Left colon (tissue), 2 donors: ENCODE results near the gene TAF6L. TPM values are rescaled to one million over a fixed set of nuclear protein-coding genes. Genes with fewer than 3 reads are reported as not detected.
"Not testable (repeated sequence)": the region's sequence is repeated elsewhere in the genome, so short reads cannot be mapped to it uniquely, and the experiment has no call there.

ENCODE experiments used
- ATAC-seq: fragments of 200-7000 bp; cut with Tn5 transposase; one replicate; pipeline ENCODE4 v1.9.1; 2020; ENCODE audit warnings: mild to moderate bottlenecking, moderate library complexity
- DNase-seq, 2 donors: peaks; one replicate each; pipeline ENCODE4 v3.0.0-alpha.2; 2020
- intact Hi-C, 2 donors: fragments of 100-400 bp; cut with DNase I in 1 of 2; cut with micrococcal nuclease in 1 of 2; formaldehyde crosslinking; loops; one replicate each; pipeline versions ENCODE4 v1.11.2 to v1.14.0; 2022; cut with DNase I, micrococcal nuclease
- total RNA-seq, 2 donors: library from RNA; stranded (reverse); fragmentation: NEBNext Ultra II Directional; extraction: Animal tissue kit (Norgen Biotek cat#: 25700); gene quantifications; one replicate each; pipeline ENCODE4 v1.2.1, GENCODE V29; 2021
- donor health status: DM: no; HTN: no; CAD: no.
- donor health status: DM: yes; HTN: yes; CAD: no.

TAF6L gene
- total RNA-seq, 2 donors from 2014 or later = 16.9 to 18.3 TPM

DNA sequence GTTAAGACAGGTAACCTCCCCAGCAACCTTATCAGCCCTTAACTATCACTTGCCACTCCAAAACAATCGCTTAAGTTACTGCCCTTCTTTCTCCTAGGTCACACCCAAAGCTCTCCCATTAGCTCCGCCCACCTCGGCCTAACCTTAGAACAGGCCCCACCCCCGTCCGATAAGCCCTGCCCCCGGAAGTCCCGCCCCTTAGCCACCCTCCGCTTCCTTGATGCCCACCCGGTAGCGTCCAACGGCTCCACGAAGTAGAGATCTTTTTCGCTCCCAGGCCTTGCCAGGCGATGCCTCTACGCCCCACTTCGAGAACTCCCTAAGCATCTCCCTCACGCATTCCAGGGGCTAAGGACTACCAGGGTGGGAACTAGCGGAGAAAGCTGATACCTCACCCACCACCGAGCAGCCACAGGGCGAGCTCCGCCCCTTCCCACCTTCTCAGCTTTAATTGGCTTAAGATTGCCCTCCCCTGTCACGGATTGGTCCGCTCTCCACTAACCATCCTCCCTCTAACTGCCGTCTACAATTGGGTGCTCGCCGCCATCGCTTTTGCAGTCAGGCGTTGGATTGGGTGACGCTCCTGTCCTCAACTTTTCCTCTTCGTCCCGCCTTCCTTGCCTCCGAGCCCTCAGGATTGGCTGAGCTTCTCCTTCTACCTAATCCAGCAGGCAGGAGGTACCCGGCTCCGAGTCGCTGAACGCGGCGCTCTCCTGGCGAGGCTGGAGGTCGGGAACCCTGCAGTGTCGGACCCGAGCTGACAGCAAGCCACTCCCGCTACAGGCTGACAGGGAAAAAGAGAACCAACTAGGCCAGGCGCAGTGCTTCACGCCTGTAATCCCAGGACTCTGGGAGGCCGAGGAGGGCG lies 17.2 kb upstream of the TAF6L start, which contains the start of gene ZBTB3:
ZBTB3 (minus strand) TSS at position 425 of the 868 bp plus-strand sequence. CDS start 496 bp downstream, outside the sequence.
- intact Hi-C loops = no loop called here

DNA sequence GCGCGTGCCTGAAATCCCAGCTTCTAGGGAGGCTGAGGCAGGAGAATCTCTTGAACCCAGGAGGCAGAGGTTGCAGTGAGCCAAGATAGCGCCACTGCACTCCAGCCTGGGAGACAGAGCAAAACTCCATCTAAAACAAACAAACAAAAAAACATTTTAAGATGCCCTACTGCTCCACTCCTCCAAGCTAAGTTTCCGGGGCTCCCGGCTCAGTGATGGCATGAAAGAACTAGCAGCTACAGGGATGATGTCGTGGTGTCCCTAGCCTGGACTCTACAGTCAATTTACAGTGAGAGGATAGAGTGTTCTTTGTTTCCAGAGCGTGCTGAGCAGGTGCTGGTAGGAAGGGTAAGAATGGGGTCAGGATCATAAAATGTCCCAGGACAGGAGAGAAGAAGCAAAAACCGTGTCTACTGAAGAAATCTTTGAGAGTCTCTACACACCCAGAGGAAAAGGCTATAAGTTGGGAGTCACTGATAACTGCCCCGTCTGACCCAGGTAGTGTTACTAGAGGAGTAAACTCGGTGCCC lies 16.0 kb upstream of the TAF6L start:
- ATAC-seq (no peak), DNase-seq (no peak)
- intact Hi-C loops = no loop called here

More for the DNA sequence above, 17.2 kb upstream of the TAF6L start, which contains the start of gene ZBTB3:
- DNase-seq (peak; percentile 98 to 99), ATAC-seq (peak; percentile 91)

DNA sequence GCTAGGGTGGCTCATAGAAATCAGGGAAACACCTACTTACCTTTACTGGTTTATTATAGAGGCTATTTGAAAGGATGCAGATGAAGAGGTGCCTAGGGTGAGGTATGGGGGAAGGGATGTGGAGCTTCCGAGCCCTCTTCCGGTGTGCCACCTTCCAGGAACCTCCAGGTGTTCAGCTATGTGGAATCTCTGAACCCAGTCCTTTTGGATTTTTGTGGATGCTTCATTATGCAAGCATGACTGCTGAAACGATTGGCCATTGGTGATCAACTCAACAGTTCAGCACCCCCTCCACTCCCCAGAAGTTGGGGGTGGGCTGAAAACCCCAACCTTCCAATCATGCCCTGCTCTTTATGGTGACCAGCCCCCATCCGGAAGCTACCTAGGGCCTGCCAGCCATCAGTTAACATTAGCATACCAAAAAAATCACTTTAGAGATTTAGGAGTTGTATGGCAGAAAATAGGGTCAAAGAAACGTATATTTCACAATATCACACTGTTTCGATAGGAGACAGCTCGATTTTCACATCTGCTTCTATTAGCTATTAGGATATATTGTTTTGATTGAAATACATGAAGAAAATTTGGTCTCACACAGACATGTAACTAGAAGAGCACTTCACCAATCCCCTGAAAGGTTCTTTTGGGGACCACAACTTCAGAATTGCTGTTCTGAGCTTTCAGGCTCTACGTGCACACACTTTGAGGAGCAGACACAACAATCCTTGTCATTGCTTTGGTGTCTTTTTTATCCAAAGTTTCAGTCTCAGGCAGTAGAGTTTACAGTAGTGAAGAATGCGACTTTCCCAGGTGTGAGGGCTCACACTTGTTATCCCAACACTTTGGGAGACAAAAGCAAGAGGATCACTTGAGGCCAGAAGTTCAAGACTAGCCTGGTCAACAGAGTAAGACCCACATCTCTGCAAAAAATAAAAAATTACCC lies 13.1 kb upstream of the TAF6L start:
- ATAC-seq (no peak), DNase-seq (no peak)
- intact Hi-C loops = no loop called here

DNA sequence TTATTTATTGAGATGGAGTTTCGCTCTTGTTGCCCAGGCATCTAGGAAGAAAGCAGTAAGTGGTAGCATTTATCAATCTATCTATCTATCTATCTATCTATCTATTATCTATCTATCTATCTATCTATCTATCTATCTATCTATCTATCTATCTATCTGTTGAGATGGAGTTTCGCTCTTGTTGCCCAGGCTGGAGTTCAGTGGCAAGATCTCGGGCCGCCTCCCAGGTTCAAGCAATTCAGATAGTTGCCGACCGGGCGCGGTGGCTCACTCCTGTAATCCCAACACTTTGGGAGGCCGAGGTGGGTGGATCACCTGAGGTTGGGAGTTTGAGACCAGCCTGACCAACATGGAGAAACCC lies 10.3 kb upstream of the TAF6L start:
- intact Hi-C loops, ATAC-seq: not testable (repeated sequence)
- DNase-seq = peak in 1 of 2 donors; percentile 35

DNA sequence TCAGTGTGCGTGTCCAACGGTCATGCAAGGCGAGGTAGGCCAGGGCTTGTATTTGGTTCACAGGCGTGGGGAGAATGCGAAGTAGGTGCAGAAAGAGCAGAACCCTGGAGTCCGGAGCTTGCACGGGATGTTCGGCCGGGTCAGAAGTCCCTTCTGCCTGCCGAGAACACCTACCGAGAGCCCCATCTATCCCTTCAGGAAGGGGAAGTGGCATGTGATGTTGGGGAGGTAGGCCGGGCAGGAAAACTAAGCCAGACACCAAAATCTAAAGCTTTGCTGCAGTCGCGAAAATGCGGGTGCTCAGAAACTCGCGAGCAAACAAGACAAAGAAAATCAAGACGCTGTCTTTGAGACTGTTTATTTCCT lies 435 bp upstream of the TAF6L start:
- peak in 1 of 2 donors; percentile 34 for DNase-seq
- peak; percentile 11 for ATAC-seq
- intact Hi-C loops = no loop called here

DNA sequence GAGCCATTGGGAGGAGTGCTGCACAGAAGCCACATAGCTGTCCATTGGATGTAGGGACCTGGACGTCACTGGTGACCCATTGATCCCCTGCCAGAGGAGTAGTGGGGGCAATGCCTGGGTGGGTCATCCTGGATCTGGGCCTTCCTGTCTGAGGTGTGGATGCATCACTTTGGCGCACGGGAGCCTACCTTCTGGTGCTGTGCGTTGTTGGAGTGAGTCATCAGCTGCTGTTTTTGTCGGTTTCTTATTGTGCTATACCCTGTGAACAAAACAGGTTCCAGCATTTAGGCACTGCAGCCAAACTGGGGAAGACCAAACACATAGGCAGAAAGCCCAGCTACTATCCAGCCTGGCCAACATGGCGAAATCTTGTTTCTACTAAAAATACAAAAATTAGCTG lies 3.2 kb downstream of the TAF6L start:
- DNase-seq (no peak), ATAC-seq (no peak)
- intact Hi-C loops = no loop called here

DNA sequence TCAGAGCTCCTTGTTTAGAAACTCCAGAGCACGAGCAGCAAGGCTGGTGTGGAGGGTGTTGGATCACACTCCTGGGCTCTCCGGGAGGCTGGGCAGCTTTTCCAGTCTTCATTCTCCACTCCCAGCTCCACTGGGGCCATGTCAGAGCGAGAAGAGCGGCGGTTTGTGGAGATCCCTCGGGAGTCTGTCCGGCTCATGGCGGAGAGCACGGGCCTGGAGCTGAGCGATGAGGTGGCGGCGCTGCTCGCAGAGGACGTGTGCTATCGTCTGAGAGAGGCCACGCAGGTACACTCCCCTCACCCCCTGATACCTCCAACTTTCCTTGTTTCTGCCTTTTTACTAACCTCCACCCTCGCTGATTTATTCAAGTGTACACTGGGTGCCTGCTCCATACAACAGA lies 4.5 kb downstream of the TAF6L start:
- ATAC-seq = no peak
- no peak for DNase-seq

DNA sequence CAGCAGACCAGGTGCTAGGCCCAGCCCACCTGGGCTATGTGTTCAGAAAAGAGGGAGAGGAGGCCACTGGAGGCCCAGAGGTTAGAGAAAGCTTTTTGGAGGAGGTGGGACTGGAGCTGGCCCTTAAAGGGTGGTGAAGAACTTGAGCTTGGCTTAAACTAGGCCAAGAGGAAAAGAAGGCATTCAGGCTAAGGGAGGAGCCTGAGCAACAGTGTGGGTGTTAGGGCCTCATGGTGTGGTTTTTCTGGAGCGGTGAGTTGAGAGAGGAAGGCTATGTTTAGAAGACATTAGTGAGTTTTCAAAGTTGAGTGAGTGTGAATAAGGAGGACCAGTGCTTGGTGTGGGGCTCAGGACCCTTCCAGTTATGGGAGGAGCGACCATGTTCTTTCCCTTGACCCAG lies 6.2 kb downstream of the TAF6L start:
- no peak for ATAC-seq
- intact Hi-C loops = no loop called here
- no peak for DNase-seq

More for the DNA sequence above, 4.5 kb downstream of the TAF6L start:
- intact Hi-C loops = no loop called here

DNA sequence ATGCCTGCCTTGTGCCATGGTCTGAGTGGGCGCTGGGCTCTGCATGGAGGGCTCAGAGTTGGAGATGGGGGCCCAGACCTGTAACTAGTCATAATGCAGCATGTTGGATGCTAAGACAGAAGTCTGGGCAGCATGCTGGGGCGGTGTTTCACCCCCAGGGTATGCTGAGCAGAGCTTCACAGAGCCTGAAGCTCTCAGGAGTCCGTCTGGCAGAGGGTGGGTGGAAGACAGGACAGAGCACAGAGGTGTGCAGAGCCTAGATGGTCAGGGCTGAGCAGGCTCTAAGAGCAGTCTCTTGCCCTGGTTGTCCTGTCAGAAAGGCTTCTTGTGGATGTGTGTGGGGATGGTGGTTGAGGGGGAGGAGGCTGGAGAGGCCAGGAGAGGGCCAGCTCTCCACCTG lies 7.2 kb downstream of the TAF6L start:
- no peak for ATAC-seq
- intact Hi-C loops = no loop called here
- DNase-seq = no peak

DNA sequence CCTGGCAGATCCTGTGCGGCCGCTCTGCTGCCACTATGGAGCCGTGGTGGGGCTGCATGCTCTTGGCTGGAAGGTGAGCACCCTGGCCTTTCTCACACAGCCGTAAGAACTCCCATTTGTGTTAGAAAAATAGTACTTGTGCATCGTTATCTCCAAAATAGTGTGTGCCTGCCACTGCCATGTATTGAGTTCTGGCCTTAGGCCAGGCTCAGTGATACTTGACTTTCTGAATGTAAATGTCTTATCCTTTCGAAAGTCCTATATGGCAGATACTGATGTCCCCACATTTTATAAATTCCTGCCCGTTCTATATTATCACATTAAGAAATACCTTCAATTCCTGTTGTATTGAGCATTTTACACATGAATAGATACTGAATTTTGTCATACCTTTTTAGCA lies 11.6 kb downstream of the TAF6L start:
- no peak for ATAC-seq
- intact Hi-C loops = no loop called here
- DNase-seq = no peak

DNA sequence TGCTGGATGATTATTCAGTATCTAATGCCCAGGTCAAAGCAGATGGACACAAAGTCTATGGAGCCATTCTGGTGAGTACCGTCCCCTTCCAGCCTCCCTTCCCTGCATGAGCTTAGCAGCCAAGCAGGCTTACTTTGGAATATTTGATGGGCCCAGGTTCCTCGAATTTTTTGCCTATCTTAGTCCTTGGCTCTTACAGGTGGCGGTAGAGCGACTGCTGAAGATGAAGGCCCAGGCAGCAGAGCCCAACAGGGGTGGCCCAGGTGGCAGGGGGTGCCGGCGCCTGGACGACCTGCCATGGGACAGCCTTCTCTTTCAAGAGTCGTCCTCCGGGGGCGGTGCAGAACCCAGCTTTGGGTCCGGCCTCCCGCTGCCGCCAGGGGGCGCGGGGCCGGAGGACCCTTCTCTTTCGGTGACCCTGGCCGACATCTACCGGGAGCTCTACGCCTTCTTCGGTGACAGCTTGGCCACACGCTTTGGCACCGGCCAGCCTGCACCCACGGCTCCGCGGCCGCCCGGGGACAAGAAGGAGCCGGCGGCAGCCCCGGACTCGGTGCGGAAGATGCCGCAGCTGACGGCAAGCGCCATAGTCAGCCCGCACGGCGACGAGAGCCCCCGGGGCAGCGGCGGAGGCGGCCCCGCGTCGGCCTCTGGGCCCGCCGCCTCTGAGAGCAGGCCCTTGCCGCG lies 15.3 kb downstream of the TAF6L start:
- intact Hi-C loops = loop anchor here in 1 of 2 donors (5.0 kb wide), 1 partner anchor 76 kb away; no protein-coding TSS in a partner anchor
- peak; percentile 66 for ATAC-seq

DNA sequence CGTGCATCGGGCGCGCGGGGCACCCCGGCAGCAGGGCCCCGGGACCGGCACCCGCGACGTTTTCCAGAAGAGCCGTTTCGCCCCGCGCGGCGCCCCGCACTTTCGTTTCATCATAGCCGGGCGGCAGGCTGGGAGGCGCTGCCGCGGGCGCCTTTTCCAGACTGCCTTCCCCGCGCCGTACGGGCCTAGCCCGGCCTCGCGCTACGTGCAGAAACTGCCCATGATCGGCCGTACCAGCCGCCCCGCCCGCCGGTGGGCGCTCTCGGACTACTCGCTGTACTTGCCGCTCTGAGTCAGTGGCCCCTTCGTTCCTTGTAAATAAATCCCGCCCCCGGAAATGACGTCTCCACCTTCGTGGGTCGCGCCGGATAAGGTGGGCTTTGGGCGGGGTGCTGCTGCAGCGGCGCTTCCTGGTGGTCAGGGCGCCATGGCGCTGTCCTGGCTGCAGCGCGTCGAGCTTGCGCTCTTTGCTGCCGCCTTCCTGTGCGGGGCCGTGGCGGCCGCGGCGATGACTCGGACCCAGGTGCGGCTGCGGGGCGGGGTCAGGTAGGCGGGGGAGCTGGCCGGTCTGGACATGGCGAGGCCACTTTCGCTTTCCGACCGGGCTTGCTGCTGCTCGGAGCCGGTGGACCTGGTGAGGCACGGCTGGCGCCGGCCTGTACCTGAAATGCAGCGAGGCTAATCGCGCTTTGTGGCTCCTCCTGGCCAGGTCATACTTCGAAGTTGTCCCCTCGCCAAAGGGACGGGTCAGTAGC lies 16.0 kb downstream of the TAF6L start, which contains the start of gene TMEM179B:
TMEM179B (plus strand) TSS at position 398 of the 755 bp plus-strand sequence; CDS start at position 428, 30 bp downstream.
- DNase-seq (peak; percentile 99 to 100), ATAC-seq (peak; percentile 79)
- intact Hi-C loops = loop anchor here in 1 of 2 donors (5.0 kb wide), 1 partner anchor 75 kb away; no protein-coding TSS in a partner anchor

More for the DNA sequence above, 15.3 kb downstream of the TAF6L start:
- DNase-seq = peak; percentile 84 to 92

DNA sequence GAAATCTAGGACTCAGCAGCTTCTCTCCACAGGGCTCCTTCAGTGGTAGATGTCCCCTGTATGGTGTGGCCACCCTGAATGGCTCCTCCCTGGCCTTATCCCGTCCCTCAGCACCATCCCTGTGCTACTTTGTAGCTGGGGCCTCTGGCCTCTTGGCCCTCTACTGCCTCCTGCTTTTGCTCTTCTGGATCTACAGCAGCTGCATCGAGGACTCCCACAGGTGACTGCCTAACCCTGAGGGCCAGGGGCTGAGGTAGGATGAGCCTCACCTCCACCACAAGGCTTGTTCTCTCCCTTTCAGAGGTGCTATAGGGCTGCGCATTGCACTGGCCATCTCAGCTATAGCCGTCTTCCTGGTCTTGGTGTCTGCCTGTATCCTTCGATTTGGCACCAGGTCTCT lies 17.8 kb downstream of the TAF6L start:
- intact Hi-C loops = loop anchor here in 1 of 2 donors (5.0 kb wide), 1 partner anchor 73 kb away; no protein-coding TSS in a partner anchor
- ATAC-seq (no peak), DNase-seq (no peak)

DNA sequence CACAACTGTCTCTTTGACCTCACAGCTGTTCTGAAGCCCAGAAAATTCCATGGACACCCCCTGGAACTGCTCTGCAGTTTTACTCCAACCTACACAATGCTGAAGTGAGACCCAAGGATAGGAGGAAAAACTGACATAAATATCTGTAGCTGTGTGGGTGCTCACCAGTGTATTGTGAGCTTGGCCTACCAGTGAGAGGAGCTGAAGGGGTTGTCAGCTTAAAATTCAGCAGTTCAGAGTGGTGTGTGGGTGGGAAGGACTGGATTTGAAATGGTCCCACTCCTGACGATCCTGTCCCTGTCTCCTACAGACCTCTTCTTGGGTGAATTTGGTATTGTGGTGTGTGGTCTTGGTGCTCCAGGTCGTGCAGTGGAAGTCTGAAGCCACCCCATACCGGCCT lies 18.4 kb downstream of the TAF6L start:
- ATAC-seq (no peak), DNase-seq (no peak)
- intact Hi-C loops = loop anchor here in 1 of 2 donors (5.0 kb wide), 1 partner anchor 73 kb away; no protein-coding TSS in a partner anchor

DNA sequence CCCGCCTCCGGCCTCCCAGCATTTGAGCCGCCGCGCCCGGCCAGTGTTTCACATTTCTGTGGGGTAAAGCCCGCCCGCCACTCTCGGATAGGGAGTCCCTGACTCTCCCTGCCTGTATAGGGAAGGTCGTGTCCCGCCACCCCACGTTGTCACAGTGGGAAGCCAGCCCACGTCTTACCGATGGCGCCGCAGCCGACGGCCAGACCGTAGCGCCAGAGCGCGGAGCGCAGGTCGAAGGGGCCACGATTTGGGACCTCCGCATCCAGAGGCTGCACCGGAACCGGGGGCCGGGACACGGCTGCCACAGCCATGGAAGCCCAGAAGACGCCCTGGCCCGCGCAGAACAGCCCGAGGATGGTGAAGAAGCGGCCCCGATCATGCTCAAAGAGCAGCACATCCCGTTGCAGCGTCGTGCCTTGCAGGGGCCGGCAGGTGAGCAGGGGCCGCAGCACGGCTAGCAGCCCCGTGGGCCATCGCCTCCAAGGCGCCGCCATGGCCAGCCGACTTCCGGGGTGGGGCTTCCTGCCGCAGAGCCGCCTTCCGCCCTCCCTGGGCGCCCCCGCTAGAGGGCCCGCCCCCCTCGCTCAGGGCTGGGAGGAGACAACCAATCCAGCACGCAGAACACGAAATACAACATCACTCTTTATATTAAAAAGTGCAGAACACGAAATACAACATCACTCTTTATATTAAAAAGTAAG lies 20.5 kb downstream of the TAF6L start, which contains the start of gene TMEM223:
TMEM223 (minus strand) TSS at position 506 of the 701 bp plus-strand sequence; CDS start at position 494, 12 bp downstream.
- DNase-seq (peak; percentile 85 to 92), ATAC-seq (peak; percentile 78)
- intact Hi-C loops = no loop called here

DNA sequence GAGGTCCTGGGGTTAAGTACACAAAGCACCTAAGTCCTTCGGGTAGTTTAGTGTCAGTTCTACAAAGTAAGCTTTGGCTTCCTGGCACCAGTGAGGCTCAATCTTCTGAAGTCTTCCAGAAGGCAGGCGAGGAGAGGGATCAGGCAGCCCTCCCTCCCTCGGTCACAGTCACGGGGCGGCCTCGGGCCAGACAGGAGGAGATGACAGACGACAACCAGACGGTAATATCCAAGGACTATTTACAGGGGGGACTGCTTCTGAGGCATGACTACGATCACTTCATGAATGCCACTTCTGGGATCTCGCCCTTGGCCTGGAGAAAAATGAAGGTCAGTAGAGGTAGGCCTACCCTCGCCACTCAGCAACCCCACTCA lies 21.0 kb downstream of the TAF6L start:
- peak in 1 of 2 donors; percentile 32 for DNase-seq
- no peak for ATAC-seq
- intact Hi-C loops = no loop called here

DNA sequence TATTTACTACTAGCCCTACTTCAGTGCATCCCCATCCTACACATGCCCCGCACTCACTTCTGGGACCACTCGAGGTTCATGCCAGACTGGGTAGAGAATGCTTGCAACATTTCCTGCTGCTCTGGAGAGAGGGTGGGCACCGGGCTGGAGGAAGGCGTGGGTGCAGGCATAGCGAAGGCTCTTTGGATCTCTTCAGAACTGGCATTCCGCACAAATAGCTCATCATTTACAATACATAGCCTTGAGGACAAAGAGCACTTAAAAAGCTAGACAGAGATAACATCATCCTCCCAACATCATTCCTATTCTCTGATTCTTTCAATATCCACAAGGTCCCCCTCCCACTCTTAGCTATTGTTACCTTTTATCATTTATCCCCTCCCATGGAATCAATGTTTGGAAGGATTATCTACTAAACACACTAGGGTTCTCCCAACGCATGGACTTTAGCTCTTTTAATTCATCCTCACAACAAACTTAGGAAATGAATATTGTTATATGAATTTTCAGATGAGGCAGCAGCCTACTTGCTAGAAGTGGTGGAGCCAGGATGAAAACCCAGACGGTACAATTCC lies 23.1 kb downstream of the TAF6L start:
- intact Hi-C loops = no loop called here
- no peak for DNase-seq

More for the DNA sequence above, 23.1 kb downstream of the TAF6L start:
- no peak for ATAC-seq
